IPS-18c (cell line): ENCODE results near the gene TTC27.
"Not testable (repeated sequence)": the region's sequence is repeated elsewhere in the genome, so short reads cannot be mapped to it uniquely, and the experiment has no call there.

Experiments
- H3K4me3 ChIP-seq: 2 replicates; pipeline ENCODE4 v1.7.0; 2013; ENCODE audit warnings: low read depth, mild to moderate bottlenecking, low read length, moderate library complexity; ENCODE audit not compliant: insufficient read depth
- H3K9me3 ChIP-seq: one replicate; pipeline ENCODE4 v1.6.1; 2013; ENCODE audit warnings: mild to moderate bottlenecking, low read length, moderate library complexity; ENCODE audit not compliant: control insufficient read depth, insufficient read depth

Gene TTC27

DNA sequence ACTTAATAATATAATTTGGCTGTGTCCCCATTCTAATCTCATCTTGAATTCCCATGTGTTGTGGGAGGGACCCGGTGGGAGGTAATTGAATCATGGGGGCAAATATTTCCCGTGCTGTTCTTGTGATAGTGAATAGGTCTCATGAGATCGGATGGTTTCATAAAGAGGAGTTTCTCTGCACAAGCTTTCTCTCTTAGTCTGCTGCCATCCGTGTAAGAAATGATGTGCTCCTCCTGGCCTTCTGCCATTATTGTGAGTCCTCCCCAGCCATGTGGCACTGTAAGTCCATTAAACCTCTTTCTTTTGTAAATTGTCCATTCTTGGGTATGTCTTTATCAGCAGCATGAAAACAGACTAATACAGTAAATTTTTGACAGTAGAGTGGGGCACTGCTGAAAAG lies 216.4 kb downstream of the TTC27 start:
- Histone ChIP-seq H3K4me3 (no peak overlapping the region), H3K9me3 (no peaks in the 10 kb centered on the region)

DNA sequence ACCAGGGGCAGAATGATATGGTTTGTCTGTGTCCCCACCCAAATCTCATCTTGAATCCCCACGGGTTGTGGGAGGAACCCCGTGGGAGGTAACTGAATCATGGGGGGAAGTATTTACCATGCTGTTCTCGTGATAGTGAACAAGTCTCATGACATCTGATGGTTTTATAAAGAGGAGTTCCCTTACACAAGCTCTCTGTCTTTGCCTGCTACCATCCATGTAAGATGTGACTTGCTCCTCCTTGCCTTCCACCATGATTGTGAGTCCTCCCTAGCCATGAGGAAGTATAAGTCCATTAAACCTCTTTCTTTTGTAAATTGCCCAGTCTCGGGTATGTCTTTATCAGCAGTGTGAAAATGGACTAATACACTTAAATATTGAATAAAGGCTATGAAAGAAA lies 218.4 kb downstream of the TTC27 start:
- not testable (repeated sequence) for H3K4me3 ChIP-seq, H3K9me3 ChIP-seq

DNA sequence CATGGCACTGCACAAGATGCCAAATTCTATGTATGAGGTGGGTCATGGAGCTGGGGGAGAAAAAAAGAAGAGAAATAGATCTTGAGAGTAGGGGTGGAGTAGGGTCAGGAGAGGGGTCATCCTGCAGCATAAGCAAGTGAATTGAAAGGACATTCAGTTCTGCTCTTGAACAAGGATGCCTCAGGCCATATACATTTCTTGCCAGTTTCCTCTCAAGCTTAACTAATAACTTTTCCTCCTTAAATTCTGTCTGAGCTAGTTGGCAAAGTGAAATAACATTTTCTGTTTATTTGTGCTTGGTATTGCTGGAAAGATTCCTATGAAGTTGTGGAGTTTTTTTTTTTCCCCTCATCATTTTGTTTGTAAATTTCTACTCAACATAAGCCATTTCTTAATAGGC lies 219.9 kb downstream of the TTC27 start:
- no peaks in the 10 kb centered on the region for H3K9me3 ChIP-seq
- no peak overlapping the region for H3K4me3 ChIP-seq

DNA sequence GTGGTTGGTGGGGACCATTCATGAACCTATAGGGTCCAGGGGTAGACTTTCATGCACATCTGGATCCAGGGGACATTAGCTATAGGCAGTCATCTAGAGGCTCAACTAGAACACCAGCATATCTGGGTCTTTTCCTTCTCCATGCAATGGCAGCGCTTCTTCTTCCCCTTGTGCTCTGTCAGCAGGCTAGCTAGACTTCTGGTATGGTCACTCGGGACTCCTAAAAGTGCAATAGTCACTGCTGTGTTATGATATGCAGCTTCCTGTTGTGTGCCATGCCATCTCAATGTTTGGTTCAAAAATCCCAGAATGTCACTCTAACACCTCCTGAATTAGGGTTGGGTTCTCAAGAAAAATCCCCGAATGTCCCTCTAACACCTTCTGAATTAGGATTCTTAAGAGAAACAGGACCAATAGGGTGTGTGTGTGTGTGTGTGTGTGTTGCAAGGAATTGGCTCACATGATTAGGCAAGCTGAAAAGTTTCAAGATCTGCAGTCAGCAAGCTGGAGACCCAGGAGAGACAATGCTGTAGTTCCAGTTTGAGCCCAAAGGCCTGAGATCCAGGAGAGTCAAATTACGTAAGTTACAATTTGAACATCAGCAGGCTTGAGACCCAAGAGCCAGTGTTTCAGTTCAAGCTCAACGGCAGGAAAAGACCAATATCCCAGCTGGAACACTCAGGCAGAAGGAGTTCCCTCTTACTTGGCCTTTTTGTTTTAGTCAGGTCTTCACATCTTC lies 221.8 kb downstream of the TTC27 start:
- no peaks in the 10 kb centered on the region for H3K9me3 ChIP-seq

DNA sequence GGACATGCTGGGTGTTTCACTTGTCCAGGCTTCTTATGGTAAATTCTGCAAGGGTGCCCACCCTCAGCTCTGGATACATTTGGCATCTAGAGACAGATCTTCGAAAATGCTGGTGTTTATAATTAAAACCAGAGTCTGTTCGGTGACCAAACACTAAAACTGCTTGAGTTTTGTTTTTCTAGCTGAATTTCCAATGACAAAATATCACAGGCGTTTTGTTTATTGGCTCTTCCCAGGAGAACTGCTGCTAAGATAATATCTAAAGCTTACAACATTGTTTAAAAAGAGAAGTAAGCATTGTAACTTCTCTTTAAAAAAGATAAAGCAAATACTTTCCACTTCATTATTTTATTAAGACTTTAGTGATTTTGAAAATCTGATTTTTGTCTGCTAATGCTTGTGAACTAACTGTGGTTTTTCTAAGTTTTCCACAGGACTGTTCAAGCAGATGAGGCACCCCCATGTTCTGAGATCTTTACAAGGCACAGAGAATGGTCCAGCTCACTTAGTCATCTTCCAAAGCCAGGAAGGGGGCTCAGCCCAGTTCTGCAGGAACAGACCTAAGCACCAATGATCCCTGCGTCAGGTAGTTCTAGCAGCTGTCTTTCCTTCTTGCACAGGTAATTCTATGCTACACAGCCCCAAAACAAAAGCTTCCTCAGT lies 224.1 kb downstream of the TTC27 start:
- H3K9me3 ChIP-seq, result no peaks in the 10 kb centered on the region
- no peak overlapping the region for H3K4me3 ChIP-seq

More for the DNA sequence above, 221.8 kb downstream of the TTC27 start:
- no peak overlapping the region for H3K4me3 ChIP-seq

DNA sequence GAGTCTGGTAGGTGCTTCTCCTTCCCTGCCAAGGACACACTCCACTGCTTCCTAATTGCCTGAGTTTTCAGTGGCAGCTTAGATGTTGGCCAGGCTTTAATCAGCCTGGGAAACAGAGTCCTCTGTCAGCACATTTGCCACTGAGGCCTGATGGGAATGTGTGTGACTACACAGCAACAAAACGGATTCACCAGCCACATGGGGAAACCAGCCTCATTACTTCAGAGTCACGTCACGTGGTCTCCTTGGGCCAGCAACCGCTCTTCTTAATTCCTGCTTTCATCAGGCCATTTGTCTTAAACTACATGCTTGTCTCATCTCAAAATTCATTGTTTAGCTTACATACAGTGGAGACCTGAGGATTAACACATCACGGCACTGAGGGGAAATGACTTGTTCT lies 225.0 kb downstream of the TTC27 start:
- H3K4me3 ChIP-seq, result no peak overlapping the region
- H3K9me3 ChIP-seq, result no peaks in the 10 kb centered on the region

DNA sequence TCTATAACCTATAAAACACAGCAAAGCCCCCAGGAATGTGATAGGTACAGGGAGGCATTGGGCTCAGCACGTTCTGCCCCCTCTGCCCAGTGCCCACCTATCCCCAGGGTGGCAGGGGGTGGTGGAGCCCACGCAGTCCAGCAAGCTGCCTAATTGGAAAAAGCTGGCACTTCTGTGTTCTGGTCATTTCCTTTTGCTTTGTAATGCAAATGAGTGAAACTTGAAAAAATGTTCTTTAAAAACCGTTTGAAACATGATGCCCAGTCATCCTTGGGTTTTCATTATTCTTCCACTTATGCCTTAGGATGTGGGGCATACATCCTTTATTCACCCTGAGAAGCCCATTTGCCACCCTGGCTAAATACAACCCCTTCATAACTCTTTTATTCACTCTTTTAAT lies 229.0 kb downstream of the TTC27 start:
- Histone ChIP-seq H3K9me3 (no peaks in the 10 kb centered on the region), H3K4me3 (no peak overlapping the region)

DNA sequence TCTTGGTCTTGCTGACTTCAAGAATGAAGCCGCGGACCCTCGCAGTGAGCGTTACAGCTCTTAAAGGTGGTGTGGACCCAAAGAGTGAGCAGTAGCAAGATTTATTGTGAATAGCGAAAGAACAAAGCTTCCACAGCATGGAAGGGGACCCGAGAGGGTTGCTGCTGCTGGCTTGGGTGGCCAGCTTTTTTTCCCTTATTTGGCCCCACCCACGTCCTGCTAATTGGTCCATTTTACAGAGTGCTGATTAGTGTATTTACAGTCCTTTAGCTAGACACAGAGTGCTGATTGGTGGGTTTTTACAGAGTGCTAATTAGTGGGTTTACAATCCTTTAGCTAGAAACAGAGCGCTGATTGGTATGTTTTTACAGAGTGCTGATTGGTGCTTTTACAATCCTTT lies 230.9 kb downstream of the TTC27 start:
- H3K9me3 ChIP-seq, result no peaks in the 10 kb centered on the region
- no peak overlapping the region for H3K4me3 ChIP-seq

DNA sequence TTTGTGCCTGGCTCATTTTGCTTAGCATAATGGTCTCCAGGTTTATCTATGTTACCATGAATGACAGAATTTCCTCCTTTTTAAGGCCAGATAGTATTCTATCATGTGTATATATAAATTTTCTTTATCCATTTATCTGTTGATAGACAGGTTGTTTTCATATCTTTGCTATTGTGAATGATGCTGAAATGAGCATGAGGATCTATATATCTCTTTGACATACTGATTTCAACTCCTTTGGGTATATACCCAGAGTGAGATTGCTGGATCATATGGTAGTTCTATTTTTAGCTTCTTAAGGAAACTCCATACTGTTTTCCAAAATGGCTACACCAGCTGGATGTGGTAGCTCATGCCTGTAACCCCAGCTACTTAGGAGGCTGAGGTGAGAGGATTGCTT lies 232.5 kb downstream of the TTC27 start:
- Histone ChIP-seq H3K9me3 (no peaks in the 10 kb centered on the region), H3K4me3 (no peak overlapping the region)

DNA sequence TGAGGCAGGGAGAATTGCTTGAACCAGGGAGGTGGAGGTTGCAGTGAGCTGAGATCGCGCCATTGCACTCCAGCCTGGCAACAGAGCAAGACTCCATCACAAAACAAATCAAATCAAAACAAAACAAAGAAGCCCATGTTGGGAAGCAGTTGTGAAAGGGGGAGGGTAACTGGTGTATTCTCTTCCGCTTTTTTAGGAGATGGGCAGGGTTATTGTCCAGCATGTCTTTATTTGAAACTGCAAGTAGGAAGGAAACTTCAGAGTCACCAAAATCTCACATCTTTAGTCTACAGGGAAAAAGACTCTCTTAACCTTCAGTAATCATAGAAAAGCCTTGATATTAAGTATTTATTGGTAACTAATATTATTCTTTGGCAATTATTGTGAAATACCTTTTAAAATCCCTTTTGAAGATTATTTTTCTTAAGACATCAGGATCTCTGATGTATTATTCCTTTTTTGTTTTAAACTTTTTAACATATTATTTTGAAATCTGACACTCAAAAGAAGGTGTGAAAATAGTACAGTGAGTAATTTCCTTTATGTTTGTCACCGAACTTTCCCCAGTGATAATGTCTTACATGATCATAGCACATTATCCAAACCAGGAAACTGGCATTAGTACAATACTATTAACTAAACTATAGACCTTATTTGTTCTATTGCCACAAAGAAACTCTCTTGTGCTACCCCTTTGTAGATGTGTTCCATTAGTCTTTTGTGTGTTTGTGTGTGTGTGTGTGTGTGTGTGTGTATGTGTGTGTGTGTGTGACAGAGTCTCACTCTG lies 234.6 kb downstream of the TTC27 start:
- no peak overlapping the region for H3K4me3 ChIP-seq

DNA sequence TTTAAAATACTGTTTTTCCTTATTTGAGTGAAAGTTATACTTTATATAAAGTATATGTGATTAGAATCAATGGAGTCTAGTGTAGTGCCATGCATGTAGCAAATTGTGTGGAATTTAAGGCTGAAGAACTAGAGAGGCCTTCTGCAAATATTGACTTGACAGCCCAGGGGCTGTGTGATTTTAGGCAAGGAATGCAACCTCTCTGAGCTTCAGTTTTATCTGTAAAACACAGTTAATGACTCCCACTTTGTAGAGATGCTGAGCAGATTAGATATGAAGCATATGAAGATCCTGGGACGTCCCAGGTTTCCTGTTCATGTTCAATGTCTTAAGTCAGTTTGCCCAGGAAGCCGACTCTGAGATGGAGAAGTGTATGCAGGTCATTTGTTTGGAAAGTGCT lies 235.5 kb downstream of the TTC27 start:
- Histone ChIP-seq H3K9me3 (no peaks in the 10 kb centered on the region), H3K4me3 (no peak overlapping the region)

More for the DNA sequence above, 234.6 kb downstream of the TTC27 start:
- no peaks in the 10 kb centered on the region for H3K9me3 ChIP-seq

DNA sequence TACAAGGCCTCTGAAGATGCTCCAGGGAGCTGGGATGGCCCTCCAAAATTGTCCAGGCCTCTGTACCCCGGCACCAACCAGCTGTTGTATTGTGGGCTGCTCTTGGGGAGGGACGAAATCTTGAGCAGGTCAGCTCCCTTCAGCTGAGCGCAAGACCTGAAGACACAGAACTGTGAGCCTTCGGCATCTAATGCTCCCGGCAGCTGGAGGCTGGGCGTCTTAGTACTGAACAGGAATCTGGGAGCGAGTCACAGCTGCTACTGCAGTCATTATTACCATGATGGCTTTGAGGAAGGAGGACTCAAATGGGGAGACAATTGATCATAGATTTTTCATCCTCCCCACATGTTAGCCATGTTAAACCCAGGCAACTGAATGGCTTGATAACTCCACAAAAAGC lies 236.0 kb downstream of the TTC27 start:
- Histone ChIP-seq H3K9me3 (no peaks in the 10 kb centered on the region), H3K4me3 (no peak overlapping the region)

DNA sequence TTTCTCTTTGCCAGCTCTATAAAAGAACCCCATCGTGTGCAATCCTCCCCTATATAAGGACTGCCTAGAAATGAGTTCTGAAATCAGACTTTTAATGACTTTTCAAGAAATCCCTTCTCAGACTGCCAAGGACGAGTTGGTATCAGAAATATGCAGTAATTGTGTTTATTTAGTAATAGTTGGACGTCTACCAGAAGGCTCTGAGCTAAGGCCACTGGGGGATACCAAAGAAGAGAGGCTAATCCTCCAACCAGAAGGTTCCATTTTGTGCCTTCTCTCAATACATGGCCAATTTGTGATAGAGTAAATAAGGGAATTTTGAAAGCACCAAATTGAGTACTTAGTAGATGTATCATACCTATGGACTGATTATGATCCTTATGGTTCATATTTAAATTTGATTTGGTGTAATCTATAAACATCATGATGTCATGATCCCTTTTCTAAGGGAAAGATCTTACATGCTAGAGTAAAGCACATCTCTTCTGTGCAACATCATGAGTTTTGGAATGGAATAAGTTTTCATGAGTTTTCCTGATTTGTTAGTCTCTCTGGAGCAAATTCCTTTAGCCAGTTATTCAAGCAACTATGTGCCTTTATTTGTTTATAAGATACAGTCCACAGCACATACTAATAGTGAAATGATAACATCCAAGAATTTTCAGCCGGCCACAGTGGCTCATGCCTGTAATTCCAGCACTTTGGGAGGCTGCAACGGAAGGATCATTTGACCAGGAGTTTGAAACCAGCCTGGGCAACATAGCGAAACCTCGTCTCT lies 236.7 kb downstream of the TTC27 start:
- no peaks in the 10 kb centered on the region for H3K9me3 ChIP-seq
- no peak overlapping the region for H3K4me3 ChIP-seq

DNA sequence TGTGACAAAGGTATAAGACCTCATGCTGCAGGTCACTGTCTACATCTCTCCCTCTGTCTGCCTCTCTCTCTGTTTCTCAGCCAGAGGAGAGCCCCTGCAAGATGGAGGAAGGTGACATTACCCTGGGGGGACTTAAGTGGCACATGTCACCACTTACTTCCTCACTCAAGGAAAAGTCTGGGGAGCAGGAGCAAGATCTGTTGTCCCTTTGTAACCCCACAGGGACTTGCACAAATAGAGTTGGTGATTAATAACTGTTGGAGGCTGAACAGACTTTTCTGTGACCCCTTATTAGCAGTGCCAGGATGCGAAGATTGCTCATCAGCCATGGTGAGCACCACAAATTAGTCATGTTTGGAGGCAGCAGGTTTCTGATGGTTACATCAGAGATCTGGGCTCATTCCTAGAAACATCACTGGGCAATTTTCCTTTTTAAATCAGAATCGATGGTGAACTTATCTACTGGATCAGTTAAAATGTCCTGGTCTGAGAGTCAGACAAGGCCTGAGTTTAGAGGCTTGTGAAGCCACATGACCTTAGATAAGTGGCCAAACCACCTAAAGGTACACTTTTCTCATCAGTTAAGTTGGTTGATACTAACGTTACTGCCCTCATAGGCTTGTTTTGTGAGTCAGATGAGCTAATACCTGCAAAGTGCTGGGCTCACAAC lies 237.7 kb downstream of the TTC27 start:
- Histone ChIP-seq H3K9me3 (no peaks in the 10 kb centered on the region), H3K4me3 (no peak overlapping the region)

DNA sequence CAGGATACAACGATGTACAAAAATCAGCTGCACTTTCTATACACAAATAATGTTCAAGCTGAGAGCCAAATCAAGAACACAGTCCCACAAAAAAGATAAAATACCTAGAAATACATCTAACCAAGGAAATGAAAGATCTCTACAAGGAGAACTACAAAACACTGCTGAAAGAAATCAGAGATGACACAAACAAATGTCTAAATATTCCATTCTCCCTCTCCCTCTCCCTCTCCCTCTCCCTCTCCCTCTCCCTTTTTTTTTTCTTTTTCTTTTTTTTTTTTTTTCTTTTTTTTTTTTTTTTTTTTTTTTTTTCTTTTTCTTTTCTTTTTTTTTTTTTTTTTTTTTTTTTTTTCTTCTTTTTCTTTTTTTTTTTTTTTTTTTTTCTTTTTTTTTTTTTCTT lies 238.6 kb downstream of the TTC27 start:
- H3K4me3 ChIP-seq, H3K9me3 ChIP-seq: not testable (repeated sequence)
